ENCODE measurements around the gene CREBL2.
"Not testable (repeated sequence)": the region's sequence is repeated elsewhere in the genome, so short reads cannot be mapped to it uniquely, and the experiment has no call there.

The CREBL2 gene

GRCh38 chr12:12572659-12573058, 39.0 kb upstream of the CREBL2 start:
- no peak for TF ChIP-seq CTCF (IDR thresholded peaks at IDR 0.05; ENCODE audit: borderline replicate concordance, control extremely low read depth, extremely low read depth, insufficient read depth, missing control alignments)
- DNase-seq (ENCODE audit: low spot score): no peak
- in situ Hi-C loops (cut with MboI; ENCODE audit: low sequenced_read_pairs, unreplicated experiment): no loop called here

- no peak for DNase-seq (ENCODE audit: low spot score)
- TF ChIP-seq CTCF (IDR thresholded peaks at IDR 0.05; ENCODE audit: borderline replicate concordance, control extremely low read depth, extremely low read depth, insufficient read depth, missing control alignments): no peak
- in situ Hi-C loops (cut with MboI; ENCODE audit: low sequenced_read_pairs, unreplicated experiment): no loop called here
Measured at GRCh38 chr12:12577786-12578185, 33.9 kb upstream of the CREBL2 start.

GRCh38 chr12:12580716-12581115, 31.0 kb upstream of the CREBL2 start:
- DNase-seq (ENCODE audit: low spot score); in situ Hi-C loops (cut with MboI; ENCODE audit: low sequenced_read_pairs, unreplicated experiment): not testable (repeated sequence)

- in situ Hi-C loops (cut with MboI; ENCODE audit: low sequenced_read_pairs, unreplicated experiment): no loop called here
- TF ChIP-seq CTCF (IDR thresholded peaks at IDR 0.05; ENCODE audit: borderline replicate concordance, control extremely low read depth, extremely low read depth, insufficient read depth, missing control alignments): no peak
Measured at GRCh38 chr12:12582193-12582881, 29.3 kb upstream of the CREBL2 start.

GRCh38 chr12:12582895-12583303, 28.8 kb upstream of the CREBL2 start:
- in situ Hi-C loops (cut with MboI; ENCODE audit: low sequenced_read_pairs, unreplicated experiment): no loop called here
- TF ChIP-seq CTCF (IDR thresholded peaks at IDR 0.05; ENCODE audit: borderline replicate concordance, control extremely low read depth, extremely low read depth, insufficient read depth, missing control alignments): no peak
- DNase-seq (ENCODE audit: low spot score): peak; percentile 72

More at GRCh38 chr12:12582193-12582881, 29.3 kb upstream of the CREBL2 start:
- no peak for DNase-seq (ENCODE audit: low spot score)

- in situ Hi-C loops (cut with MboI; ENCODE audit: low sequenced_read_pairs, unreplicated experiment): no loop called here
- no peak for TF ChIP-seq CTCF (IDR thresholded peaks at IDR 0.05; ENCODE audit: borderline replicate concordance, control extremely low read depth, extremely low read depth, insufficient read depth, missing control alignments)
- no peak for DNase-seq (ENCODE audit: low spot score)
Measured at GRCh38 chr12:12583510-12584178, 28.0 kb upstream of the CREBL2 start.

GRCh38 chr12:12585115-12585863, 26.4 kb upstream of the CREBL2 start:
- in situ Hi-C loops (cut with MboI; ENCODE audit: low sequenced_read_pairs, unreplicated experiment): no loop called here
- TF ChIP-seq CTCF (IDR thresholded peaks at IDR 0.05; ENCODE audit: borderline replicate concordance, control extremely low read depth, extremely low read depth, insufficient read depth, missing control alignments): no peak
- no peak for DNase-seq (ENCODE audit: low spot score)

Measured in GM13976 (cell line).